PC-3 (cell line): Measurements from ENCODE around the gene GADL1. TPM values are rescaled to one million over a fixed set of nuclear protein-coding genes. Genes with fewer than 3 reads are reported as not detected.

Experiments
- ATAC-seq: fragments of 200-7000 bp; cut with Tn5 transposase; 2 replicates; pipeline ENCODE4 v1.9.1; 2020; ENCODE audit warnings: mild to moderate bottlenecking, moderate library complexity
- BruUV-seq: library from RNA; stranded (reverse); fragments of 400-500 nt; replicated peaks from 2 replicates; lab custom pipeline; 2021; lab: Mats Ljungman, UMichigan
- CTCF ChIA-PET: fragments of 300-600 bp; sonication (Branson Sonifier 250); formaldehyde crosslinking; loops from one replicate; lab custom pipeline; 2022; ENCODE audit warnings: antibody characterized with exemption; lab: Charles Lee
- POLR2A ChIA-PET: fragments of 300-600 bp; sonication (Branson Sonifier 250); formaldehyde crosslinking; loops from one replicate; lab custom pipeline; 2022; ENCODE audit warnings: antibody characterized with exemption; ENCODE audit not compliant: unreplicated experiment; lab: Charles Lee
- DNase-seq: peaks from one replicate; pipeline ENCODE4 v3.0.0-alpha.2; 2015
- H2AFZ ChIP-seq: fragments of 300-600 bp; sonication (generic); 2 replicates; pipeline ENCODE4 v1.6.0; 2016; ENCODE audit warnings: antibody characterized with exemption, low read length
- H3F3A ChIP-seq: fragments of 300-600 bp; sonication (generic); one replicate; pipeline ENCODE4 v1.6.0; 2017; ENCODE audit warnings: antibody characterized with exemption, low read length, control low read depth, mild to moderate bottlenecking; ENCODE audit not compliant: unreplicated experiment
- H3K27ac ChIP-seq: fragments of 300-600 bp; sonication (generic); 2 replicates; pipeline ENCODE4 v1.5.1; 2016; ENCODE audit warnings: mild to moderate bottlenecking, low read length
- H3K27me3 ChIP-seq: fragments of 300-600 bp; sonication (generic); 2 replicates; pipeline ENCODE4 v1.6.1; 2016; ENCODE audit warnings: low read length, mixed read lengths
- H3K36me3 ChIP-seq: fragments of 300-600 bp; sonication (generic); 2 replicates; pipeline ENCODE4 v1.6.1; 2016; ENCODE audit warnings: low read depth, mixed run types, low read length, mixed read lengths
- H3K4me1 ChIP-seq: fragments of 300-600 bp; sonication (generic); 2 replicates; pipeline ENCODE4 v1.5.1; 2016; ENCODE audit warnings: low read length; ENCODE audit not compliant: insufficient read depth
- H3K4me2 ChIP-seq: fragments of 300-600 bp; sonication (generic); 2 replicates; pipeline ENCODE4 v1.6.0; 2016; ENCODE audit warnings: low read length
- H3K4me3 ChIP-seq: fragments of 300-600 bp; sonication (generic); 2 replicates; pipeline ENCODE4 v1.5.1; 2016; ENCODE audit warnings: mild to moderate bottlenecking, low read length, mixed read lengths
- H3K79me2 ChIP-seq: fragments of 300-600 bp; sonication (generic); 2 replicates; pipeline ENCODE4 v1.6.1; 2017; ENCODE audit warnings: low read length, mixed read lengths
- H3K9ac ChIP-seq: fragments of 300-600 bp; sonication (generic); 2 replicates; pipeline ENCODE4 v1.6.0; 2016; ENCODE audit warnings: mild to moderate bottlenecking, low read length
- H3K9me2 ChIP-seq: fragments of 300-600 bp; sonication (generic); replicated peaks from 2 replicates; pipeline ENCODE4 v1.6.1; 2016; ENCODE audit warnings: mixed run types, low read length, mixed read lengths
- H3K9me3 ChIP-seq: fragments of 300-600 bp; sonication (generic); 2 replicates; pipeline ENCODE4 v1.6.1; 2016; ENCODE audit warnings: low read length, mixed read lengths
- H4K20me1 ChIP-seq: fragments of 300-600 bp; sonication (generic); 2 replicates; pipeline ENCODE4 v1.6.1; 2016; ENCODE audit warnings: low read length, mixed read lengths
- CTCF ChIP-seq: fragments of 300-600 bp; sonication (generic); conservative IDR thresholded peaks from 2 replicates; pipeline ENCODE4 v1.5.1; 2017; ENCODE audit warnings: antibody characterized with exemption, low read depth, mild to moderate bottlenecking, low read length
- EZH2 ChIP-seq: fragments of 300-600 bp; sonication (generic); IDR thresholded peaks from one replicate; pipeline ENCODE4 v1.6.1; 2017; ENCODE audit warnings: antibody characterized with exemption, mild to moderate bottlenecking, low read length; ENCODE audit not compliant: unreplicated experiment
- EZH2phosphoT487 ChIP-seq: fragments of 300-600 bp; sonication (generic); IDR thresholded peaks from 2 replicates; pipeline ENCODE4 v1.6.1; 2018; ENCODE audit warnings: mild to moderate bottlenecking, antibody characterized with exemption, low read length, borderline replicate concordance
- intact Hi-C: fragments of 100-400 bp; cut with micrococcal nuclease; formaldehyde crosslinking; loops from 2 replicates; pipeline ENCODE4 v1.9.0; 2023
- total RNA-seq: library from RNA; depleted of rRNA; stranded (reverse); fragments of >200 nt; gene quantifications from 2 replicates; pipeline ENCODE4 v1.2.3, GENCODE V29; 2014

GADL1 gene
- total RNA-seq, 1 experiment from 2014 or later: not detected

GRCh38 chr3:30819067-30819798 lies 75.2 kb downstream of the GADL1 start:
- CTCF ChIA-PET: no interaction called here
- H3K9me2 ChIP-seq: no peaks in the 10 kb centered on the region; the same call in 1 of the 2 replicates
- H3K79me2 ChIP-seq: no peaks in the 10 kb centered on the region
- no peaks in the 10 kb centered on the region for H3K4me1 ChIP-seq
- no peak overlapping the region for H3K9ac ChIP-seq
- no peaks in the 10 kb centered on the region for H3K36me3 ChIP-seq
- intact Hi-C loops: no loop called here
- H3K27ac ChIP-seq: no peak overlapping the region
- no TSS peak for BruUV-seq
- no peak for TF ChIP-seq EZH2phosphoT487
- TF ChIP-seq EZH2: no peak
- TF ChIP-seq CTCF: no peak
- no peaks in the 10 kb centered on the region for H3K27me3 ChIP-seq
- H3F3A ChIP-seq: no peaks in the 10 kb centered on the region
- H3K9me3 ChIP-seq: no peaks in the 10 kb centered on the region
- POLR2A ChIA-PET: no interaction called here
- DNase-seq (no peak), ATAC-seq (no peak)
- no peaks in the 10 kb centered on the region for H4K20me1 ChIP-seq
- no peak overlapping the region for H3K4me2 ChIP-seq
- 0 out of 2 replicates have a peak overlapping the region, but pooled peaks have one; percentile 26 for H2AFZ ChIP-seq
- H3K4me3 ChIP-seq: no peak overlapping the region

- Histone ChIP-seq H3K4me1 (no peaks in the 10 kb centered on the region), H3K27me3 (no peaks in the 10 kb centered on the region), H3K36me3 (no peaks in the 10 kb centered on the region), H3K9ac (no peak overlapping the region), H3K27ac (no peak overlapping the region), H3K9me3 (no peaks in the 10 kb centered on the region), H4K20me1 (no peaks in the 10 kb centered on the region), H3K9me2 (no peaks in the 10 kb centered on the region), H3K79me2 (no peaks in the 10 kb centered on the region), H2AFZ (no peak overlapping the region), H3F3A (no peaks in the 10 kb centered on the region), H3K4me3 (no peak overlapping the region), H3K4me2 (no peak overlapping the region)
- no peak for DNase-seq
- TF ChIP-seq CTCF: no peak
- no peak for TF ChIP-seq EZH2phosphoT487
- TF ChIP-seq EZH2: no peak
- no peak for ATAC-seq
- no TSS peak for BruUV-seq
- intact Hi-C loops: no loop called here
- POLR2A ChIA-PET: no interaction called here
- CTCF ChIA-PET: no interaction called here
Observed at GRCh38 chr3:30813734-30814133, 80.7 kb downstream of the GADL1 start.

- H3K36me3 ChIP-seq: no peaks in the 10 kb centered on the region
- H3F3A ChIP-seq: no peaks in the 10 kb centered on the region
- POLR2A ChIA-PET: no interaction called here
- TF ChIP-seq EZH2 (no peak), CTCF (no peak), EZH2phosphoT487 (no peak)
- ATAC-seq (no peak), DNase-seq (no peak)
- H3K9me2 ChIP-seq: no peaks in the 10 kb centered on the region
- no peaks in the 10 kb centered on the region for H3K79me2 ChIP-seq
- H3K9me3 ChIP-seq: no peaks in the 10 kb centered on the region
- no peaks in the 10 kb centered on the region for H4K20me1 ChIP-seq
- H3K4me2 ChIP-seq: no peak overlapping the region
- intact Hi-C loops: no loop called here
- H3K4me1 ChIP-seq: no peaks in the 10 kb centered on the region
- H3K27me3 ChIP-seq: no peaks in the 10 kb centered on the region
- H3K27ac ChIP-seq: no peak overlapping the region
- no peak overlapping the region for H3K9ac ChIP-seq
- CTCF ChIA-PET: no interaction called here
- H3K4me3 ChIP-seq: no peak overlapping the region
- no TSS peak for BruUV-seq
- H2AFZ ChIP-seq: no peak overlapping the region
Observed at GRCh38 chr3:30811151-30811795, 83.2 kb downstream of the GADL1 start.
